GM18511 (cell line): Measurements from ENCODE around the gene HFM1.

ENCODE experiments used
- ATAC-seq: cut with Tn5 transposase; IDR thresholded peaks from one replicate; pipeline ENCODE4 v1.9.1; 2021; ENCODE audit warnings: mild to moderate bottlenecking, moderate library complexity; ENCODE audit not compliant: unreplicated experiment

The HFM1 gene

GRCh38 chr1:91278754-91279153, 125.9 kb downstream of the HFM1 start:
- ATAC-seq, result no peak

GRCh38 chr1:91273875-91274274, 130.8 kb downstream of the HFM1 start:
- ATAC-seq, result no peak

- ATAC-seq, result no peak
Measured at GRCh38 chr1:91261655-91262054, 143.0 kb downstream of the HFM1 start.

GRCh38 chr1:91245435-91245834, 159.2 kb downstream of the HFM1 start:
- ATAC-seq, result no peak

- no peak for ATAC-seq
Measured at GRCh38 chr1:91244737-91245136, 159.9 kb downstream of the HFM1 start.

- no peak for ATAC-seq
Measured at GRCh38 chr1:91243171-91243570, 161.5 kb downstream of the HFM1 start.

- no peak for ATAC-seq
Measured at GRCh38 chr1:91234181-91234580, 170.5 kb downstream of the HFM1 start.

GRCh38 chr1:91226741-91227140, 177.9 kb downstream of the HFM1 start:
- ATAC-seq, result no peak

GRCh38 chr1:91224878-91225277, 179.8 kb downstream of the HFM1 start:
- no peak for ATAC-seq

- no peak for ATAC-seq
Measured at GRCh38 chr1:91221017-91221416, 183.6 kb downstream of the HFM1 start.

GRCh38 chr1:91217911-91218310, 186.7 kb downstream of the HFM1 start:
- no peak for ATAC-seq
